HFFc6 (cell line): ENCODE measurements around the gene LSM6. TPM values are rescaled to one million over a fixed set of nuclear protein-coding genes. Genes with fewer than 3 reads are reported as not detected.
A peak's percentile ranks its signal among the peaks of the same experiment; 100 is the strongest.

Experiments
- DNase-seq: peaks from one replicate; pipeline ENCODE4 v3.0.0-alpha.2; 2018
- H3K27ac Mint-ChIP-seq: 2 replicates; pipeline ENCODE4 v1.8.0; 2020; ENCODE audit warnings: mild to moderate bottlenecking, mixed read lengths
- H3K27me3 Mint-ChIP-seq: 2 replicates; pipeline ENCODE4 v1.8.0; 2021; ENCODE audit warnings: mild to moderate bottlenecking, moderate library complexity, mixed read lengths; ENCODE audit not compliant: insufficient read depth
- H3K36me3 Mint-ChIP-seq: 2 replicates; pipeline ENCODE4 v1.8.0; 2021; ENCODE audit warnings: low read depth, mixed read lengths
- H3K4me1 Mint-ChIP-seq: 2 replicates; pipeline ENCODE4 v1.8.0; 2020; ENCODE audit warnings: low read depth, mixed read lengths
- H3K4me3 Mint-ChIP-seq: 2 replicates; pipeline ENCODE4 v1.8.0; 2020; ENCODE audit warnings: mild to moderate bottlenecking, moderate library complexity, mixed read lengths
- H3K9me3 Mint-ChIP-seq: 2 replicates; pipeline ENCODE4 v1.8.0; 2020; ENCODE audit warnings: mild to moderate bottlenecking, mixed read lengths
- long read RNA-seq: library from polyadenylated mRNA; unstranded; transcript quantifications from one replicate; pipeline ENCODE4 v2.0.0, GENCODE V29; 2019
- total RNA-seq, 6 experiments: library from RNA; stranded (reverse); fragmentation: NEBNext Ultra II Directional; extraction: Animal tissue kit (Norgen Biotek cat#: 25700); gene quantifications; 2 replicates in 1 of 6; 3 replicates in 5 of 6; pipeline ENCODE4 v1.2.3, GENCODE V29; 2021
- TF ChIP-seq, protein P1 (sequence below): fragments of 200-600 bp; sonication (generic); IDR thresholded peaks from 2 replicates; pipeline ENCODE4 v1.5.0; 2021; ENCODE audit warnings: antibody characterized with exemption, mild to moderate bottlenecking

Gene LSM6
- 10 to 100 TPM; 18.8 to 27.9 (median 21.7) TPM for total RNA-seq
- long read RNA-seq, transcript LSM6-201 (4 exons, 2,259 nt), result major isoform, 24 of 26 reads
- long read RNA-seq, partial matches to known transcripts, result 0 of 26 reads
- long read RNA-seq, other reads (novel, unspliced or antisense), result 1 of 26 reads

DNA sequence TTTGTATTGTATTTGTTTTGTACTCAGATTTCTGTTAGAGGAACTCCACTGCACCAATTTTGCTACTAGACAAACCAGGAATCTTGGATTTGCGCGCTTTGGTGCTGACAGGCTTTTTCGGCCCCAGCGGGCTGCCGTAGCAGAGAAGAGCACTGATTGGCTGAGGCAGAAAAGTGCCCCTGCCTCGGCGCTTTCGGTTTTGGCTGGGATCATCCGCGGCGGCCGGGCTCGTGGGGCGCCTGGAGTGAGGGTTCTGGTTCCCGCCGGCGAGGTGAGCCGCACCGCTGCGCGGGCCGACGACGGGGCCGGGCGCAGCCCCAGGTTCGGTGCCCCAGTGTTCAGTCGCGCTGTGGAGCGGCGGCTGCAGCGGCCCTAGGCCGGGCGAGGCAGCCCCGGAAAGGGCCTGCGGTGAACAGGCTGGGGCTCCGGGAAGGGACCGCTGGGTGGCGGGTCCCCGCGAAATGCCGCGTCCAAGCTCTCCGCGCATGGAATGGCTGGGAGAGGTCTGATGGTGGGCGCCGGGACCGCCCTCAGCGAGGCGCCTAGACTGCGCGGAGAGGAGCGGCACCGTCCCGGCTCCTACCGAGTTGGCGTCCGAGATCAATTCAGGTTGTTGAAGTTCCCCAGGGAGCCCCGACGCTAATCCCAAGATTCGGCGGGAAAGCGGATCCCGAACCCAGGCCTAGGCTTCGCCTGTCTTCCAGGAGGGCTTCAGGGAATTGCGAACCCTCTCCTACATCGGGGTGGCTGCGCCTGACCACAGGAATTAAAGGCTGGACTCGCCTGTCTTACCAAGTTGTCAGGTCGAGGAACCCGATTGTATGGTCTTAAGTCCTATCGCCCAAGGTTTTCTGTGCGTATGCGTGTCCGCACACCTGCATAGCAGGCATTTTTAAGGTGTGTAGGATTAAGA lies at the start of gene LSM6:
LSM6 (plus strand) TSS at position 178 of the 913 bp plus-strand sequence. CDS start 7,204 bp downstream, outside the sequence.
- peak; percentile 82 for DNase-seq
- Mint-ChIP-seq H3K36me3 (no peaks in the 10 kb centered on the region), H3K27ac (peak within 1 kb of the TSS; percentile 86), H3K27me3 (no peaks in the 10 kb centered on the region; the same call in 1 of the 2 replicates), H3K4me1 (peaks cover 43% of the 10 kb centered on the region), H3K4me3 (peak within 1 kb of the TSS; percentile 85), H3K9me3 (no peaks in the 10 kb centered on the region)
- TF ChIP-seq, protein P1, sequence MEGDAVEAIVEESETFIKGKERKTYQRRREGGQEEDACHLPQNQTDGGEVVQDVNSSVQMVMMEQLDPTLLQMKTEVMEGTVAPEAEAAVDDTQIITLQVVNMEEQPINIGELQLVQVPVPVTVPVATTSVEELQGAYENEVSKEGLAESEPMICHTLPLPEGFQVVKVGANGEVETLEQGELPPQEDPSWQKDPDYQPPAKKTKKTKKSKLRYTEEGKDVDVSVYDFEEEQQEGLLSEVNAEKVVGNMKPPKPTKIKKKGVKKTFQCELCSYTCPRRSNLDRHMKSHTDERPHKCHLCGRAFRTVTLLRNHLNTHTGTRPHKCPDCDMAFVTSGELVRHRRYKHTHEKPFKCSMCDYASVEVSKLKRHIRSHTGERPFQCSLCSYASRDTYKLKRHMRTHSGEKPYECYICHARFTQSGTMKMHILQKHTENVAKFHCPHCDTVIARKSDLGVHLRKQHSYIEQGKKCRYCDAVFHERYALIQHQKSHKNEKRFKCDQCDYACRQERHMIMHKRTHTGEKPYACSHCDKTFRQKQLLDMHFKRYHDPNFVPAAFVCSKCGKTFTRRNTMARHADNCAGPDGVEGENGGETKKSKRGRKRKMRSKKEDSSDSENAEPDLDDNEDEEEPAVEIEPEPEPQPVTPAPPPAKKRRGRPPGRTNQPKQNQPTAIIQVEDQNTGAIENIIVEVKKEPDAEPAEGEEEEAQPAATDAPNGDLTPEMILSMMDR, result no peak

DNA sequence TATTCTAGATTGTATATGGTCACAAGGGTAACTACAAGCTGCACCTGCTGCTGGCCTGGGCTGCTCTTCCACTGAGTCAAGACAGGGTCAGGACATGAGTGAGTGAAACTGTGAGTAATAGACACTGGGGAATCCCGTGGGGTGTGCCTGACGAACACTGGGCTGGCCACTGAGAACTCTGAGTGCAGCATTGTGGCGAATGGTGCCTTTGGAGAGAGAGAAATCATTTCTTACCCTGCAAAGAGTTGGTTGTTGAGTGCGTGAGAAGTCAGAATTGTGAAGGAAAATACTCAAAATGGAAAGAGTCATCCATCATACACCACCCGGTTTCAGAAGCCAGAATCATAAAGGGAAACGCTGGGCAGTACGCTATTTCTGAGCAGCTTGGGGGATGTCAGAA lies 43.1 kb upstream of the LSM6 start:
- Mint-ChIP-seq H3K4me1 (peaks cover 6% of the 10 kb centered on the region; the same call in 1 of the 2 replicates), H3K27ac (no peak overlapping the region), H3K27me3 (peaks cover 9% of the 10 kb centered on the region), H3K4me3 (no peak overlapping the region), H3K9me3 (peaks cover 3% of the 10 kb centered on the region; the same call in 1 of the 2 replicates), H3K36me3 (no peaks in the 10 kb centered on the region)
- TF ChIP-seq, protein P1, result no peak
- no peak for DNase-seq

DNA sequence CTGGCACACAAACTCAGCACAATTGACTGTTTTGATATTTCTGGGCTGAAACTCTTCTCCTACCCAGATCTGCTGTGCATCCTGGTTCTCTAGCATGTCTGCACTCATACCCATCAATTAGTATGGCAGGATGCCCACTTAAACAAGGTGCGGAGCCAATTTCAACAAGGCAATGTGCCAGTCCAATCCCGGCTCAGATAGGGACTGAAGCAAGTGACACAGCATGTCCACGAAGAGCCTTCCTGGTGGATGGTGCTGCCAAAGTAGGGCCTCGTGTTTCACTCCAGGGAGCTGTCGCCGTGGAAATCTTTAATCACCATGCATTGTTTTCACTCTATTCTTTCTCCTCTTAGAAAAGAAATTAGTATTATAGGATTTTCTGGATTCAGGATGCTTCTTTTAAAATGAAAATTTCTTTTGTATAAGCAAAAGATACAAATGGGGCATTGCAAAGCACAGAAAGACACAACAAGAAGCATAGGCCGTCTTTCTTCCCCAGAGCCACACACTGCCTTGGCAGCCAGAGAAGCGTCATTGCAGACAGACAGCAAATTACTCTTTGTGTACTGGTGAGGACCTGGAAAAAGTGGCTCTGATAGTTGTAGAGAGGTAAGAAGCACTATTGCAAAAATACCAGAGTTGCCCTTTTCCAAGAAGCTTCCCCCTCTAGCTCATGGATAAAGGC lies 40.6 kb upstream of the LSM6 start:
- Mint-ChIP-seq H3K4me1 (peaks cover 6% of the 10 kb centered on the region; the same call in 1 of the 2 replicates), H3K36me3 (no peaks in the 10 kb centered on the region), H3K27me3 (peaks cover 11% of the 10 kb centered on the region), H3K27ac (no peak overlapping the region), H3K4me3 (no peak overlapping the region), H3K9me3 (peaks cover 3% of the 10 kb centered on the region; the same call in 1 of the 2 replicates)
- TF ChIP-seq, protein P1, result no peak
- no peak for DNase-seq

DNA sequence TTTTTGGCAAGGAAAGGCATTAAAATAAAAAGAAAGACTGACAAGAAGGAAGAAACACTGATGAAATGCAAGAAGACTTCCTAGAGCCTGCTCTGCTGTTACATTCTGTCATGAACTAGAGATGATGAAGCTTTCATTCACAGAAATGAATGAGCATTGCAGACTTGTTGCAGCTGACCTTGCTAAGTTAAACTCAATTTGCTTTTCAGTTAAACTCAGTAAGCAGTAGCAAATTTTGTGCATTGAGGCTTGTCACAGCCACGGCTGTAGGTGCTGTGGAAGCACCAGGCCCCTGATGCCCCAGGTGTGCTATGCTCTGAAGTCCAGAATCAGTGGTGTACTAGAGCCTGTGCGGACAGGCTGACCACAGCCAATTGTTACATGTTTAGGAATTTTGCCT lies 39.6 kb upstream of the LSM6 start:
- peaks cover 6% of the 10 kb centered on the region; the same call in 1 of the 2 replicates for H3K4me1 Mint-ChIP-seq
- no peak overlapping the region for H3K27ac Mint-ChIP-seq
- H3K9me3 Mint-ChIP-seq, result peaks cover 3% of the 10 kb centered on the region; the same call in 1 of the 2 replicates
- DNase-seq, result no peak
- TF ChIP-seq, protein P1, result no peak
- no peaks in the 10 kb centered on the region for H3K36me3 Mint-ChIP-seq
- H3K27me3 Mint-ChIP-seq, result peaks cover 10% of the 10 kb centered on the region
- H3K4me3 Mint-ChIP-seq, result no peak overlapping the region

DNA sequence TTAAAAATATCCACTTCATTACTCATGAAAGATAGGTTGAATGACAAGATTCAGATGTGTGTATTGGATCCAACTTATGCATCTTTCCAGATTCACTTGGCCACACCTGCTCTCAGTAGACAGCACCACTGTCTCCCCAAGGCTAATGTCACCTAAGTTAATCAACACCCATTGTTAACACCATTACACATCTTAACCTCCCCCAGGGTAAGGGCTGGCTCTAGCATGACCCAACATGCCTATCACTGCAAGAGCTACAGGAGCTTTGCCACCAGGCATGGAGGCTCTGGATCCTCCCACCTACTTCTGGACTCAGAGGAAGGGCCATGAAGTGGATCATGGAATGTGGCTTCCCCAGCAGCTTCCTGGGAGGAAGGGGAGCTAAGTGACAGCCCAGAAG lies 32.8 kb upstream of the LSM6 start:
- no peak overlapping the region for H3K27ac Mint-ChIP-seq
- no peaks in the 10 kb centered on the region for H3K4me1 Mint-ChIP-seq
- no peaks in the 10 kb centered on the region for H3K36me3 Mint-ChIP-seq
- H3K9me3 Mint-ChIP-seq, result no peaks in the 10 kb centered on the region
- H3K27me3 Mint-ChIP-seq, result peaks cover 2% of the 10 kb centered on the region
- H3K4me3 Mint-ChIP-seq, result no peak overlapping the region
- no peak for DNase-seq
- TF ChIP-seq, protein P1, result no peak
